HepG2 (cell line): ENCODE data around the gene LGR6. TPM values are rescaled to one million over a fixed set of nuclear protein-coding genes. Genes with fewer than 3 reads are reported as not detected.

Experiments
- ATAC-seq: fragments of 200-7000 bp; cut with Tn5 transposase; 3 replicates; pipeline ENCODE4 v1.9.1; 2020; ENCODE audit warnings: mild to moderate bottlenecking, moderate library complexity
- BruUV-seq: library from RNA; stranded (reverse); fragments of 400-500 nt; replicated peaks from 2 replicates; lab custom pipeline; 2021; lab: Mats Ljungman, UMichigan
- CTCF ChIA-PET: fragments of 300-600 bp; formaldehyde crosslinking; extraction: SDS; loops from one replicate; lab custom pipeline; 2021; ENCODE audit warnings: low total read pairs, inconsistent platforms, low intra/inter-chr PET ratio; lab: Yijun Ruan, JAX
- POLR2A ChIA-PET: fragments of 350-600 bp; sonication (Branson Sonifier 250); formaldehyde crosslinking; loops from one replicate; lab custom pipeline; 2020; ENCODE audit warnings: antibody characterized with exemption, inconsistent platforms; lab: Yijun Ruan, JAX
- DNase-seq: peaks from one replicate; pipeline ENCODE4 v3.0.0-alpha.2; 2015; ENCODE audit warnings: low spot score
- FAIRE-seq: peaks from 3 replicates; lab custom pipeline; 2011; peaks lifted over from hg19 to GRCh38; lab: Jason Lieb, UNC
- H2AFZ ChIP-seq: one replicate; pipeline ENCODE4 v1.6.1; 2011; ENCODE audit warnings: low read length, inconsistent platforms
- H3K27ac ChIP-seq: fragments of 300-600 bp; 3 replicates; pipeline ENCODE4 v1.8.0; 2011; ENCODE audit warnings: mixed run types, mild to moderate bottlenecking, mixed read lengths, low read length, inconsistent platforms; ENCODE audit not compliant: insufficient read depth; ENCODE audit errors: extremely low read length
- H3K27me3 ChIP-seq, 2 experiments: fragments of 200-600 bp in 1 of 2; 2 replicates in 1 of 2; 3 replicates in 1 of 2; pipeline versions ENCODE4 v1.6.0 to v1.8.0; 2011; ENCODE audit warnings: low read length in 2 of 2, mild to moderate bottlenecking in 2 of 2, moderate library complexity in 2 of 2, inconsistent platforms in 1 of 2; ENCODE audit not compliant: insufficient read depth in 2 of 2, control insufficient read depth in 1 of 2
- H3K36me3 ChIP-seq, 2 experiments: fragments of 200-600 bp in 1 of 2; replicated peaks in 1 of 2; 2 replicates in 1 of 2; 3 replicates in 1 of 2; pipeline versions ENCODE4 v1.5.1 to v1.8.0; 2011; ENCODE audit warnings: low read length in 2 of 2, inconsistent platforms in 1 of 2; ENCODE audit not compliant: insufficient read depth in 2 of 2, control insufficient read depth in 1 of 2
- H3K4me1 ChIP-seq: 2 replicates; pipeline ENCODE4 v1.5.1; 2012; ENCODE audit warnings: low read length, inconsistent platforms; ENCODE audit not compliant: insufficient read depth
- H3K4me2 ChIP-seq: 2 replicates; pipeline ENCODE4 v1.6.0; 2011; ENCODE audit warnings: low read depth, low read length, inconsistent platforms
- H3K4me3 ChIP-seq, 3 experiments: fragments of 200-600 bp in 1 of 3; sonication (generic), shearing (Covaris generic) in 1 of 3; replicated peaks in 1 of 3; 2 replicates each; pipeline ENCODE4 v1.5.1; 2011 to 2016; ENCODE audit warnings: low read length in 3 of 3, inconsistent platforms in 2 of 3, low read depth in 2 of 3, mild to moderate bottlenecking in 2 of 3, control low read depth in 1 of 3, mixed read lengths in 1 of 3; ENCODE audit not compliant: insufficient read depth in 1 of 3
- H3K79me2 ChIP-seq: one replicate; pipeline ENCODE4 v1.6.1; 2011; ENCODE audit warnings: low read length, inconsistent platforms; ENCODE audit not compliant: insufficient read depth
- H3K9ac ChIP-seq: 2 replicates; pipeline ENCODE4 v1.6.0; 2011; ENCODE audit warnings: mild to moderate bottlenecking, low read depth, low read length, inconsistent platforms; ENCODE audit not compliant: insufficient read depth
- H3K9me3 ChIP-seq: 2 replicates; pipeline ENCODE4 v1.5.1; 2012; ENCODE audit warnings: mild to moderate bottlenecking, low read length
- H4K20me1 ChIP-seq: 2 replicates; pipeline ENCODE4 v1.6.0; 2011; ENCODE audit warnings: inconsistent platforms, mild to moderate bottlenecking, low read length, moderate library complexity; ENCODE audit not compliant: insufficient read depth
- NPAS2 ChIP-seq: sonication (generic); formaldehyde crosslinking; IDR thresholded peaks from 2 replicates; pipeline ENCODE4 v1.8.0; 2022; ENCODE audit warnings: mild to moderate bottlenecking, missing genetic modification reagents, borderline replicate concordance
- WGBS: methylation state at CpG from one replicate; pipeline ENCODE4 v1.1.6; 2017; ENCODE audit warnings: low lambda C conversion rate; 5-methylcytosine and 5-hydroxymethylcytosine counted together
- in situ Hi-C: cut with HindIII; loops from 2 replicates; pipeline ENCODE4 v1.10.0; 2017; ENCODE audit warnings: low pct_unique_long_range_greater_than_20kb; ENCODE audit not compliant: extremely low pct_ligation_motif_present
- intact Hi-C: fragments of 100-400 bp; cut with micrococcal nuclease; formaldehyde crosslinking; loops from one replicate; pipeline ENCODE4 v1.10.0; 2022; ENCODE audit not compliant: unreplicated experiment
- polyA plus RNA-seq, 8 experiments: library from polyadenylated mRNA; depleted of rRNA in 3 of 8; stranded (reverse) in 7 of 8; unstranded in 1 of 8; fragments of >200 nt; fragmentation: Illumina TruSeq in 4 of 8; extraction: Trizol in 4 of 8; gene quantifications; 2 replicates each; pipeline versions ENCODE4 v1.2.1 to v1.2.3, GENCODE V29; 2011 to 2016; ENCODE audit warnings: low read depth in 4 of 8, missing spikeins in 1 of 8, mixed read lengths in 1 of 8; ENCODE audit not compliant: insufficient read depth in 1 of 8
- total RNA-seq, 5 experiments: library from RNA; depleted of rRNA; stranded (reverse); fragments of >200 nt; fragmentation: Illumina TruSeq; extraction: Trizol; gene quantifications; 2 replicates each; pipeline ENCODE4 v1.2.3, GENCODE V29; 2016; ENCODE audit warnings: low read depth in 1 of 5
- TF ChIP-seq, protein P1 (sequence below): sonication (generic); formaldehyde crosslinking; IDR thresholded peaks from 2 replicates; pipeline ENCODE4 v1.5.0; 2020; ENCODE audit warnings: mild to moderate bottlenecking, missing genetic modification reagents
- TF ChIP-seq, protein P2 (sequence below), 2 experiments: sonication (generic) in 1 of 2; formaldehyde crosslinking in 1 of 2; IDR thresholded peaks; 2 replicates each; pipeline versions ENCODE4 v1.4.0 to v1.6.1; 2018 to 2020; ENCODE audit warnings: missing genetic modification reagents in 2 of 2, borderline replicate concordance in 1 of 2, low read depth in 1 of 2, mild to moderate bottlenecking in 1 of 2, missing biosample characterization in 1 of 2
- TF ChIP-seq, protein P3 (sequence below): sonication (generic); formaldehyde crosslinking; IDR thresholded peaks from 2 replicates; pipeline ENCODE4 v1.4.0; 2020; ENCODE audit warnings: mild to moderate bottlenecking, missing genetic modification reagents
- TF ChIP-seq, protein P4 (sequence below): sonication (generic); formaldehyde crosslinking; IDR thresholded peaks from 2 replicates; pipeline ENCODE4 v1.4.0; 2020; ENCODE audit warnings: mild to moderate bottlenecking, missing genetic modification reagents
- TF ChIP-seq, protein P5 (sequence below): sonication (generic); formaldehyde crosslinking; IDR thresholded peaks from 2 replicates; pipeline ENCODE4 v1.4.0; 2020; ENCODE audit warnings: missing genetic modification reagents

The LGR6 gene
- total and polyA plus RNA-seq, 2 of the 13 experiments (the other 11 are each of a cell fraction or from before 2014, with no cell fraction given): 0.07 TPM; not detected in 1

DNA sequence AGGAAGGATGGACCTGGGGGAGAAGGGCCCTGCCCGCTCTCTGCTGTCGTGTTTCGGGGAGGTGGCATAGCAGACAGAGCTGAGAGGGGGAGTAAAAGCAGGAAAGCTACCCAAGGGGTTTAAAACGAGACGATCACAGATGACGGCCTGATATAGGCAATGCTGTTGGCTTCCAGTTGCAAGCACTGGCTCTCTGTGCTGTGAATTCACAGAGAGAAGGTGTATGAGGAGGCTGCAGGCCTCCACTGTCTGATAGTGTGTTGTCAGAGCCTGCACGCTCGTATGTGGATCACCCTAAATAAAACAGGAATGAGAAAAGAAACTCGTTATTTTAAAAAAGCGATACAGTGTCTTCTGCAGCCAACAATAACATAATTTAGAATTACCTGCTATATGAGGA lies 57.4 kb downstream of the LGR6 start:
- CTCF ChIA-PET: no interaction called here
- ATAC-seq: no peak
- POLR2A ChIA-PET: no interaction called here

More for the DNA sequence above, 57.4 kb downstream of the LGR6 start:
- Histone ChIP-seq H3K4me2 (no peak overlapping the region), H3K9me3 (no peaks in the 10 kb centered on the region), H4K20me1 (no peaks in the 10 kb centered on the region), H3K4me1 (0 out of 2 replicates have a peak, but pooled peaks cover 6% of the 10 kb centered on the region), H3K27ac (no peak overlapping the region), H3K79me2 (no peaks in the 10 kb centered on the region), H2AFZ (no peak overlapping the region), H3K36me3 (no peaks in the 10 kb centered on the region), H3K4me3 (no peak overlapping the region), H3K27me3 (peaks cover 2 to 30% of the 10 kb centered on the region in 2 experiments; a peak in 4 of 5 replicates), H3K9ac (no peak overlapping the region)
- 13% methylated on average over 10 of the region's 10 CpGs for WGBS
- FAIRE-seq (no peak), DNase-seq (no peak)
- intact Hi-C loops: no loop called here
- TF ChIP-seq, protein P1, sequence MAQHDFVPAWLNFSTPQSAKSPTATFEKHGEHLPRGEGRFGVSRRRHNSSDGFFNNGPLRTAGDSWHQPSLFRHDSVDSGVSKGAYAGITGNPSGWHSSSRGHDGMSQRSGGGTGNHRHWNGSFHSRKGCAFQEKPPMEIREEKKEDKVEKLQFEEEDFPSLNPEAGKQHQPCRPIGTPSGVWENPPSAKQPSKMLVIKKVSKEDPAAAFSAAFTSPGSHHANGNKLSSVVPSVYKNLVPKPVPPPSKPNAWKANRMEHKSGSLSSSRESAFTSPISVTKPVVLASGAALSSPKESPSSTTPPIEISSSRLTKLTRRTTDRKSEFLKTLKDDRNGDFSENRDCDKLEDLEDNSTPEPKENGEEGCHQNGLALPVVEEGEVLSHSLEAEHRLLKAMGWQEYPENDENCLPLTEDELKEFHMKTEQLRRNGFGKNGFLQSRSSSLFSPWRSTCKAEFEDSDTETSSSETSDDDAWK (CRISPR knock-in tag): no peak
- TF ChIP-seq, protein P2, sequence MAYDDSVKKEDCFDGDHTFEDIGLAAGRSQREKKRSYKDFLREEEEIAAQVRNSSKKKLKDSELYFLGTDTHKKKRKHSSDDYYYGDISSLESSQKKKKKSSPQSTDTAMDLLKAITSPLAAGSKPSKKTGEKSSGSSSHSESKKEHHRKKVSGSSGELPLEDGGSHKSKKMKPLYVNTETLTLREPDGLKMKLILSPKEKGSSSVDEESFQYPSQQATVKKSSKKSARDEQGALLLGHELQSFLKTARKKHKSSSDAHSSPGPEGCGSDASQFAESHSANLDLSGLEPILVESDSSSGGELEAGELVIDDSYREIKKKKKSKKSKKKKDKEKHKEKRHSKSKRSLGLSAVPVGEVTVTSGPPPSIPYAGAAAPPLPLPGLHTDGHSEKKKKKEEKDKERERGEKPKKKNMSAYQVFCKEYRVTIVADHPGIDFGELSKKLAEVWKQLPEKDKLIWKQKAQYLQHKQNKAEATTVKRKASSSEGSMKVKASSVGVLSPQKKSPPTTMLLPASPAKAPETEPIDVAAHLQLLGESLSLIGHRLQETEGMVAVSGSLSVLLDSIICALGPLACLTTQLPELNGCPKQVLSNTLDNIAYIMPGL (CRISPR knock-in tag; IDR thresholded peaks at IDR 0.05; ENCODE audit: borderline replicate concordance in 1 of 2, low read depth in 1 of 2): no peak
- TF ChIP-seq, protein P3, sequence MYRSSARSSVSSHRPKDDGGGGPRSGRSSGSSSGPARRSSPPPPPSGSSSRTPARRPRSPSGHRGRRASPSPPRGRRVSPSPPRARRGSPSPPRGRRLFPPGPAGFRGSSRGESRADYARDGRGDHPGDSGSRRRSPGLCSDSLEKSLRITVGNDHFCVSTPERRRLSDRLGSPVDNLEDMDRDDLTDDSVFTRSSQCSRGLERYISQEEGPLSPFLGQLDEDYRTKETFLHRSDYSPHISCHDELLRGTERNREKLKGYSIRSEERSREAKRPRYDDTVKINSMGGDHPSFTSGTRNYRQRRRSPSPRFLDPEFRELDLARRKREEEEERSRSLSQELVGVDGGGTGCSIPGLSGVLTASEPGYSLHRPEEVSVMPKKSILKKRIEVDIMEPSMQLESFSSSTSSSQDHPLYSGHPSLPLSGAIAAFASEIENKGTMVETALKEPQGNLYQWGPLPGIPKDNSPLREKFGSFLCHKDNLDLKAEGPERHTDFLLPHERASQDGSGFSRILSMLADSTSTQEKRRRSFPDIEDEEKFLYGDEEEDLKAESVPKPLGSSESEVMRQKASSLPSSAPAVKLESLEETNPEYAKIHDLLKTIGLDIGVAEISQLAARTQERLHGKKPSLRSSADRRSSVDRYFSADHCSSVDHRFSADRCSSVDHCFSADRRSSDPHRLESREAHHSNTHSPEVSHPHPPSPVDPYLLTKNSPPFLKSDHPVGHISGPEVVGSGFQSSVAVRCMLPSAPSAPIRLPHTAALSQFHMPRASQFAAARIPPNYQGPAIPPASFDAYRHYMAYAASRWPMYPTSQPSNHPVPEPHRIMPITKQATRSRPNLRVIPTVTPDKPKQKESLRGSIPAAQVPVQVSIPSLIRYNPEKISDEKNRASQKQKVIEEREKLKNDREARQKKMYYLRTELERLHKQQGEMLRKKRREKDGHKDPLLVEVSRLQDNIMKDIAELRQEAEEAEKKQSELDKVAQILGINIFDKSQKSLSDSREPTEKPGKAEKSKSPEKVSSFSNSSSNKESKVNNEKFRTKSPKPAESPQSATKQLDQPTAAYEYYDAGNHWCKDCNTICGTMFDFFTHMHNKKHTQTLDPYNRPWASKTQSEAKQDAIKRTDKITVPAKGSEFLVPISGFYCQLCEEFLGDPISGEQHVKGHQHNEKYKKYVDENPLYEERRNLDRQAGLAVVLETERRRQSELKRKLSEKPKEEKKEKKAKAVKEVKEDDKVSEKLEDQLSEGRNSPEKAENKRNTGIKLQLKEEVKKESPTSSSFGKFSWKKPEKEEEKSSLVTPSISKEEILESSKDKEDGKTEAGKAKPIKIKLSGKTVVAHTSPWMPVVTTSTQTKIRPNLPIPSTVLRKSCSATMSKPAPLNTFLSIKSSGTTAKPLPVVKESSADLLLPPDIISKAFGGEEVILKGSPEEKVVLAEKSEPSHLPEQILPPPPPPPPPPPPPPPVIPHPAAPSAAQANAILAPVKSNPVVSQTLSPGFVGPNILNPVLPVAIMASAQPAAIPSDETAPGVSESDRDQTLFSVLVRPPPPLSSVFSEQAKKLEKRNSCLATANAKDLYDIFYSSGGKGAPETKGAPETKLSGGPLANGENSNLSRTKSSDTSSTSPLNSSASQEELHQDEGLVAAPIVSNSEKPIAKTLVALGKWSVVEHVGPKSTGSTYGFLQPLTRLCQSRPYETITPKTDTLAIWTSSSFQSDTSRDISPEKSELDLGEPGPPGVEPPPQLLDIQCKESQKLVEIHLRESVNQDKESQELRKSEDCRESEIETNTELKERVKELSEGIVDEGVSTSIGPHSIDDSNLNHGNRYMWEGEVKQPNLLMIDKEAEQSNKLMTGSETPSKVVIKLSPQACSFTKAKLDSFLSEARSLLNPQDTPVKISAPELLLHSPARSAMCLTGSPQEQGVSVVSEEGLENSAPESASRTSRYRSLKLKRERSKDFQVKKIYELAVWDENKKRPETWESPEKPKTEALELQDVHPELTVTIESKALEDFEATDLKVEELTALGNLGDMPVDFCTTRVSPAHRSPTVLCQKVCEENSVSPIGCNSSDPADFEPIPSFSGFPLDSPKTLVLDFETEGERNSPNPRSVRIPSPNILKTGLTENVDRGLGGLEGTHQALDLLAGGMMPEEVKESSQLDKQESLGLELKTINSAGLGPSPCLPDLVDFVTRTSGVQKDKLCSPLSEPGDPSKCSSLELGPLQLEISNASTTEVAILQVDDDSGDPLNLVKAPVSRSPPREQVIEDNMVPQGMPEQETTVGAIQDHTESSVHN (CRISPR knock-in tag): no peak
- TF ChIP-seq, protein P4, sequence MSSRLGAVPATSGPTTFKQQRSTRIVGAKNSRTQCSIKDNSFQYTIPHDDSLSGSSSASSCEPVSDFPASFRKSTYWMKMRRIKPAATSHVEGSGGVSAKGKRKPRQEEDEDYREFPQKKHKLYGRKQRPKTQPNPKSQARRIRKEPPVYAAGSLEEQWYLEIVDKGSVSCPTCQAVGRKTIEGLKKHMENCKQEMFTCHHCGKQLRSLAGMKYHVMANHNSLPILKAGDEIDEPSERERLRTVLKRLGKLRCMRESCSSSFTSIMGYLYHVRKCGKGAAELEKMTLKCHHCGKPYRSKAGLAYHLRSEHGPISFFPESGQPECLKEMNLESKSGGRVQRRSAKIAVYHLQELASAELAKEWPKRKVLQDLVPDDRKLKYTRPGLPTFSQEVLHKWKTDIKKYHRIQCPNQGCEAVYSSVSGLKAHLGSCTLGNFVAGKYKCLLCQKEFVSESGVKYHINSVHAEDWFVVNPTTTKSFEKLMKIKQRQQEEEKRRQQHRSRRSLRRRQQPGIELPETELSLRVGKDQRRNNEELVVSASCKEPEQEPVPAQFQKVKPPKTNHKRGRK (CRISPR knock-in tag): no peak
- no peak for TF ChIP-seq NPAS2
- TF ChIP-seq, protein P5, sequence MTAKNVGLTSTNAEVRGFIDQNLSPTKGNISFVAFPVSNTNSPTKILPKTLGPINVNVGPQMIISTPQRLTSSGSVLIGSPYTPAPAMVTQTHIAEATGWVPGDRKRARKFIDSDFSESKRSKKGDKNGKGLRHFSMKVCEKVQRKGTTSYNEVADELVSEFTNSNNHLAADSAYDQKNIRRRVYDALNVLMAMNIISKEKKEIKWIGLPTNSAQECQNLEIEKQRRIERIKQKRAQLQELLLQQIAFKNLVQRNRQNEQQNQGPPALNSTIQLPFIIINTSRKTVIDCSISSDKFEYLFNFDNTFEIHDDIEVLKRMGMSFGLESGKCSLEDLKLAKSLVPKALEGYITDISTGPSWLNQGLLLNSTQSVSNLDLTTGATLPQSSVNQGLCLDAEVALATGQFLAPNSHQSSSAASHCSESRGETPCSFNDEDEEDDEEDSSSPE (CRISPR knock-in tag): no peak
- in situ Hi-C loops: no loop called here
- BruUV-seq: no TSS peak
